Trophoblast cell (in vitro differentiated cells and primary cell): Measurements from ENCODE around the gene SPINT2.

ENCODE experiments used
- DNase-seq, 2 donors: peaks; one replicate each; pipeline ENCODE4 v3.0.0-alpha.2; 2016
- H2AFZ ChIP-seq: 2 replicates; pipeline ENCODE4 v1.6.1; 2013; ENCODE audit warnings: low read length, moderate library complexity, mild to moderate bottlenecking; ENCODE audit not compliant: insufficient read depth, poor library complexity
- H2AK5ac ChIP-seq: 2 replicates; pipeline ENCODE4 v1.6.1; 2013; ENCODE audit warnings: mild to moderate bottlenecking, low read length
- H2BK120ac ChIP-seq: 2 replicates; pipeline ENCODE4 v1.6.1; 2013; ENCODE audit warnings: low read length, mild to moderate bottlenecking, moderate library complexity; ENCODE audit not compliant: insufficient read depth, poor library complexity
- H2BK12ac ChIP-seq: 2 replicates; pipeline ENCODE4 v1.6.1; 2013; ENCODE audit warnings: mild to moderate bottlenecking, low read length, moderate library complexity
- H2BK5ac ChIP-seq: 2 replicates; pipeline ENCODE4 v1.6.1; 2013; ENCODE audit warnings: low read length, low read depth, moderate library complexity, mild to moderate bottlenecking; ENCODE audit not compliant: poor library complexity
- H3K14ac ChIP-seq: 2 replicates; pipeline ENCODE4 v1.6.1; 2013; ENCODE audit warnings: mild to moderate bottlenecking, low read length
- H3K18ac ChIP-seq: 2 replicates; pipeline ENCODE4 v1.6.1; 2013; ENCODE audit warnings: mild to moderate bottlenecking, low read length
- H3K23ac ChIP-seq: 2 replicates; pipeline ENCODE4 v1.6.1; 2013; ENCODE audit warnings: low read length
- H3K27ac ChIP-seq: 2 replicates; pipeline ENCODE4 v1.5.1; 2013; ENCODE audit warnings: low read depth, mild to moderate bottlenecking, inconsistent platforms, low read length, moderate library complexity
- H3K27me3 ChIP-seq: 2 replicates; pipeline ENCODE4 v1.6.1; 2013; ENCODE audit warnings: inconsistent platforms, mild to moderate bottlenecking, low read length, moderate library complexity; ENCODE audit not compliant: insufficient read depth
- H3K36me3 ChIP-seq, 2 experiments: 1 replicate in 1 of 2; 2 replicates in 1 of 2; pipeline ENCODE4 v1.6.1; 2013; ENCODE audit warnings: low read length in 2 of 2, mild to moderate bottlenecking in 2 of 2, moderate library complexity in 1 of 2; ENCODE audit not compliant: insufficient read depth in 2 of 2, control insufficient read depth in 1 of 2
- H3K4ac ChIP-seq: 2 replicates; pipeline ENCODE4 v1.6.1; 2013; ENCODE audit warnings: low read depth, mild to moderate bottlenecking, low read length, moderate library complexity
- H3K4me1 ChIP-seq, 2 experiments: 1 replicate in 1 of 2; 2 replicates in 1 of 2; pipeline ENCODE4 v1.6.1; 2013; ENCODE audit warnings: low read length in 2 of 2, mild to moderate bottlenecking in 2 of 2, moderate library complexity in 1 of 2; ENCODE audit not compliant: insufficient read depth in 2 of 2, control insufficient read depth in 1 of 2
- H3K4me2 ChIP-seq: 2 replicates; pipeline ENCODE4 v1.6.1; 2013; ENCODE audit warnings: inconsistent platforms, mild to moderate bottlenecking, low read length, moderate library complexity
- H3K4me3 ChIP-seq: 2 replicates; pipeline ENCODE4 v1.5.1; 2013; ENCODE audit warnings: mild to moderate bottlenecking, low read depth, low read length, inconsistent platforms
- H3K79me1 ChIP-seq: one replicate; pipeline ENCODE4 v1.6.1; 2013; ENCODE audit warnings: low read length
- H3K79me2 ChIP-seq: 2 replicates; pipeline ENCODE4 v1.6.1; 2013; ENCODE audit warnings: low read length, mild to moderate bottlenecking; ENCODE audit not compliant: control insufficient read depth, insufficient read depth, poor library complexity
- H3K9ac ChIP-seq: 2 replicates; pipeline ENCODE4 v1.6.1; 2013; ENCODE audit warnings: mild to moderate bottlenecking, low read length
- H3K9me3 ChIP-seq: 2 replicates; pipeline ENCODE4 v1.6.1; 2013; ENCODE audit warnings: low read depth, mild to moderate bottlenecking, control low read depth, inconsistent platforms, low read length; ENCODE audit not compliant: insufficient read depth
- H4K12ac ChIP-seq: 2 replicates; pipeline ENCODE4 v1.6.1; 2013; ENCODE audit warnings: low read depth, mild to moderate bottlenecking, low read length, moderate library complexity
- H4K8ac ChIP-seq: 2 replicates; pipeline ENCODE4 v1.6.1; 2013; ENCODE audit warnings: low read depth, mild to moderate bottlenecking, low read length, moderate library complexity
- H4K91ac ChIP-seq: one replicate; pipeline ENCODE4 v1.6.1; 2013; ENCODE audit warnings: low read depth, mild to moderate bottlenecking, low read length, moderate library complexity
- WGBS: extraction: QIAGEN DNeasy Blood & Tissue Kit; methylation state at CpG from one replicate; pipeline ENCODE4 v1.1.7; 2013; ENCODE audit warnings: missing lambda C conversion rate; ENCODE audit not compliant: insufficient read length, insufficient coverage; ENCODE audit errors: extremely low coverage; 5-methylcytosine and 5-hydroxymethylcytosine counted together

The SPINT2 gene

GRCh38 chr19:38307597-38307996 lies 43.2 kb downstream of the SPINT2 start:
- Histone ChIP-seq H3K4me2 (no peak overlapping the region), H2AK5ac (no peak overlapping the region), H2BK12ac (no peak overlapping the region), H3K4me3 (no peak overlapping the region), H3K27ac (no peak overlapping the region), H3K18ac (no peak overlapping the region), H3K36me3 (peaks cover 21 to 27% of the 10 kb centered on the region in 2 experiments), H3K9ac (no peak overlapping the region), H3K14ac (no peak overlapping the region), H2BK120ac (no peak overlapping the region), H4K91ac (no peak overlapping the region), H4K12ac (no peak overlapping the region), H3K27me3 (no peaks in the 10 kb centered on the region), H3K79me1 (peaks cover 5% of the 10 kb centered on the region), H2AFZ (no peak overlapping the region), H2BK5ac (no peak overlapping the region), H3K4ac (no peak overlapping the region), H3K79me2 (no peaks in the 10 kb centered on the region), H3K4me1 (peaks cover 17 to 20% of the 10 kb centered on the region in 2 experiments), H3K9me3 (no peaks in the 10 kb centered on the region), H3K23ac (no peak overlapping the region), H4K8ac (no peak overlapping the region)
- WGBS = no CpG with 5 or more reads among the region's 8 CpGs
- DNase-seq = no peak

- H3K4me2 ChIP-seq = no peak overlapping the region
- H3K79me1 ChIP-seq = peaks cover 5% of the 10 kb centered on the region
- no peak overlapping the region for H3K4ac ChIP-seq
- H2AK5ac ChIP-seq = no peak overlapping the region
- no peak overlapping the region for H4K91ac ChIP-seq
- H4K8ac ChIP-seq = no peak overlapping the region
- no peaks in the 10 kb centered on the region for H3K79me2 ChIP-seq
- no peak overlapping the region for H2BK120ac ChIP-seq
- H3K9me3 ChIP-seq = no peaks in the 10 kb centered on the region
- H3K9ac ChIP-seq = no peak overlapping the region
- no peak overlapping the region for H3K14ac ChIP-seq
- WGBS = no CpG with 5 or more reads among the region's 12 CpGs
- H3K4me3 ChIP-seq = no peak overlapping the region
- peaks cover 21 to 27% of the 10 kb centered on the region in 2 experiments for H3K36me3 ChIP-seq
- H2AFZ ChIP-seq = no peak overlapping the region
- H3K23ac ChIP-seq = no peak overlapping the region
- no peak overlapping the region for H3K18ac ChIP-seq
- no peak overlapping the region for H2BK5ac ChIP-seq
- peaks cover 17 to 20% of the 10 kb centered on the region in 2 experiments for H3K4me1 ChIP-seq
- H3K27me3 ChIP-seq = no peaks in the 10 kb centered on the region
- H2BK12ac ChIP-seq = no peak overlapping the region
- H4K12ac ChIP-seq = no peak overlapping the region
- no peak overlapping the region for H3K27ac ChIP-seq
- no peak for DNase-seq
Measured at GRCh38 chr19:38308006-38308766, 43.8 kb downstream of the SPINT2 start.

- H3K27ac ChIP-seq = no peak overlapping the region
- no peak overlapping the region for H2BK120ac ChIP-seq
- H3K4me3 ChIP-seq = no peak overlapping the region
- H3K79me2 ChIP-seq = no peaks in the 10 kb centered on the region
- H2AFZ ChIP-seq = no peak overlapping the region
- H3K23ac ChIP-seq = no peak overlapping the region
- H3K4me1 ChIP-seq = peaks cover 13 to 14% of the 10 kb centered on the region in 2 experiments
- H3K4ac ChIP-seq = no peak overlapping the region
- DNase-seq = no peak
- peaks cover 21 to 27% of the 10 kb centered on the region in 2 experiments for H3K36me3 ChIP-seq
- no peak overlapping the region for H3K4me2 ChIP-seq
- no peak overlapping the region for H3K9ac ChIP-seq
- H3K9me3 ChIP-seq = no peaks in the 10 kb centered on the region
- H3K79me1 ChIP-seq = peaks cover 3% of the 10 kb centered on the region
- no peak overlapping the region for H3K14ac ChIP-seq
- H2BK12ac ChIP-seq = no peak overlapping the region
- H3K27me3 ChIP-seq = no peaks in the 10 kb centered on the region
- H3K18ac ChIP-seq = no peak overlapping the region
- no CpG with 5 or more reads among the region's 24 CpGs for WGBS
- no peak overlapping the region for H4K12ac ChIP-seq
- H2AK5ac ChIP-seq = no peak overlapping the region
- no peak overlapping the region for H4K91ac ChIP-seq
- H4K8ac ChIP-seq = no peak overlapping the region
- H2BK5ac ChIP-seq = no peak overlapping the region
Measured at GRCh38 chr19:38308926-38309614, 44.7 kb downstream of the SPINT2 start.

GRCh38 chr19:38309615-38310278 lies 45.4 kb downstream of the SPINT2 start:
- Histone ChIP-seq H4K91ac (no peak overlapping the region), H2AK5ac (no peak overlapping the region)
- no CpG with 5 or more reads among the region's 3 CpGs for WGBS

More at GRCh38 chr19:38309615-38310278, 45.4 kb downstream of the SPINT2 start:
- Histone ChIP-seq H3K4me2 (no peak overlapping the region), H3K4me3 (no peak overlapping the region), H3K79me2 (no peaks in the 10 kb centered on the region), H2BK12ac (no peak overlapping the region), H2BK120ac (no peak overlapping the region), H3K4ac (no peak overlapping the region), H3K18ac (no peak overlapping the region), H3K27ac (no peak overlapping the region), H3K14ac (no peak overlapping the region), H4K8ac (no peak overlapping the region), H3K23ac (no peak overlapping the region), H3K27me3 (no peaks in the 10 kb centered on the region), H3K9me3 (no peaks in the 10 kb centered on the region), H3K79me1 (peaks cover 3% of the 10 kb centered on the region), H3K36me3 (peaks cover 21 to 27% of the 10 kb centered on the region in 2 experiments), H2BK5ac (no peak overlapping the region), H2AFZ (no peak overlapping the region), H3K4me1 (peaks cover 8% of the 10 kb centered on the region in 2 experiments), H3K9ac (no peak overlapping the region), H4K12ac (no peak overlapping the region)
- no peak for DNase-seq
